NCI-H187 (cell line): Measurements from ENCODE around the gene WBP4.
"Not testable (repeated sequence)": the region's sequence is repeated elsewhere in the genome, so short reads cannot be mapped to it uniquely, and the experiment has no call there.

Source experiments
- DNase-seq, 2 experiments: peaks; one replicate each; lab custom pipeline; 2025; lab: John Stamatoyannopoulos, UW

WBP4 gene, protein sequence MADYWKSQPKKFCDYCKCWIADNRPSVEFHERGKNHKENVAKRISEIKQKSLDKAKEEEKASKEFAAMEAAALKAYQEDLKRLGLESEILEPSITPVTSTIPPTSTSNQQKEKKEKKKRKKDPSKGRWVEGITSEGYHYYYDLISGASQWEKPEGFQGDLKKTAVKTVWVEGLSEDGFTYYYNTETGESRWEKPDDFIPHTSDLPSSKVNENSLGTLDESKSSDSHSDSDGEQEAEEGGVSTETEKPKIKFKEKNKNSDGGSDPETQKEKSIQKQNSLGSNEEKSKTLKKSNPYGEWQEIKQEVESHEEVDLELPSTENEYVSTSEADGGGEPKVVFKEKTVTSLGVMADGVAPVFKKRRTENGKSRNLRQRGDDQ

DNA sequence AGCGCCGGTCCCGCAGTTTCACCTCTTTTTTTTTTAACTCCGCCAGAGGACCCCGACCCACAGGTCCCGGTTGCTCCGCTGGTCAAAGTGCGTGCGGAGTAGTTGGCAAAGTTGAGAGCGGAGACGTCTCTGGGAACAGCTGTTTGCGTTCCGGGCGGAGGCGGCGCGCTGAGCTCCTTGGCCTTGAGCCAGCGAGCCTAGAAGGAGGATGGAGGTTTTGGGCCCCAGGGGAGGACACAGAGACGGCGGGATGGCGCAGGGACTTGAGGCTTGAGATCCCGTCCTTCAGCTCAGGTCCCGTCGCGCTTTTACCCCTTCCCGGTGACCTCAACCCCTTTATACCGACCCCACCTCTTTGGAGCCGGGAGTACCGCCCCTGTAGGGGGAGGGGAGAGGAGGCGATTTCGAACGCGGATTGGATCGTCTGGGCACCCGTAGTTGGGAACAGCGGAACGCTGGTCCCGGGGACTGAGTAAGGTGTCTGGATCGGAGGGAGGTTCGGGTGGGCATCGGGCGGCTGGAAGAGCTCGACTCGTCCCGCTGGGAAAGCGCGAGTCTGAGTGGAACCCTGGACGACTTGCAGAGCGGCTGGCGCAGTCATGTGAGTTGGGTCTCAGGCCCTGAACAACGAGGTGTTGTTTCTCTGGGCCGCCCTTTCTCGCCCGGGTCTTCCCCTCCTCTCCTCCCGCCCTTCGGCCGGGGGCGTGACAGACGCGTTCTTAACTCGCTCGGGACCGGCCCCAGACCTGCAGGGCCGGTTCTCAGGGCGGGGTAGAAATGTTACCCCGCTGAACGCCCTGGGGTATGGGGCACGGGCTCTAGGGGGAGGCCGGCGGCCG, at the start of gene WBP4:
Gene WBP4 (plus strand): TSS at position 435 of the 839 bp plus-strand sequence. CDS start 165 bp downstream, at position 600.
- DNase-seq, result peak; percentile 75 to 91

DNA sequence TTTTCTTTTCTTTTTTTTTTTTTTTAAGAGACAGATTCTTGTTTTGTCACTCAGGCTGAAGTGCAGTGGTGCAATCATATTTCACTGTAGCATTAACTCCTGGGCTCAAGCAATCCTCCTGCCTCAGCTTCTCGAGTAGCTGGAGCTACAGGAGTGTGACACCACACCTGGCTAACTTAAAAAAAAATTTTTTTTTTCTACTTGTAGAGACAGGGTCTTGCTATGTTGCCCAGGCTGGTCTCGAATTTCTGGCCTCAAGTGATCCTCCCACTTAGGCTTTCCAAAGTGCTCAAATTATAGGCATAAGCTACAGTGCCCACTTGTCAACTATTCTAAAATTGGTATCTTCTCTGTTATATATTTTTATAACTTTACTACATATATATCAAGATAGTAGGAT, 48.8 kb upstream of the WBP4 start:
- DNase-seq, result no peak

- no peak for DNase-seq
Observed at GRCh38 chr13:41013835-41014234, 47.5 kb upstream of the WBP4 start.

DNA sequence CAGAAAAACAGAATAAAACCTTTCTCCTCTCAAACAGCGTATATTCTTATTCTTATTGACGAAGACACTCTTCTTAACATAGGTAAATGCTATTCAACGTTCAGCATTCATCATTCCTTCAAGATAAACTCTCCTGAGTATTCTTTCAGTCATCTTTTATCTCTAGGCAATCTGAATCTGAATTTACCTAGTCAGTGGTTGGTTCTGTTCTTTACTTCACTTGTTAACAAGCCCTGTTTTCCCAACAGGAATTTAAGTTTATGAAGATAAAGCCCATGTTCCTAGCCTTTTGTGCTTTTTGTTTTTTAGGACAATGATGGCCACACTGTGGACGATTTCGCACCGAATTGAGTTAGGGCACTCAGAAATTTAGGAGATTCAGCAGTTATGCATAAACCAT, 45.4 kb upstream of the WBP4 start:
- no peak for DNase-seq

GRCh38 chr13:41017159-41017558, 44.1 kb upstream of the WBP4 start:
- DNase-seq, result no peak

GRCh38 chr13:41017817-41018601, 43.3 kb upstream of the WBP4 start:
- DNase-seq, result no peak

DNA sequence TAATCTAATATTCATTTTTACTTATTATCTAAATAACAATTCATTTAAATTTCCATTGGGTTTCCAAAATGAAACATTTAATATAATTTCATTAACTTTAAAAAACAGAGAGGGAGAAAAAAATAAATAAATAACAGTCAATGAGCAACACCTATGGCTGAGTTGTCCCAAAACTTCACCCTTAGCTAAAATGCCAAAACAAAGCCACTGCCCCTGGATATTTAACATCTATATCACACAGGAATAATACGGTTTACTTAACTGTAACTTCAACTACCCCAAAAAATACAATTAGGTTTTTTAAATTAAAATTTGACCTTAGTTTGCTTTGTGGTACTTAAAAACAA, 42.7 kb upstream of the WBP4 start:
- DNase-seq, result no peak

DNA sequence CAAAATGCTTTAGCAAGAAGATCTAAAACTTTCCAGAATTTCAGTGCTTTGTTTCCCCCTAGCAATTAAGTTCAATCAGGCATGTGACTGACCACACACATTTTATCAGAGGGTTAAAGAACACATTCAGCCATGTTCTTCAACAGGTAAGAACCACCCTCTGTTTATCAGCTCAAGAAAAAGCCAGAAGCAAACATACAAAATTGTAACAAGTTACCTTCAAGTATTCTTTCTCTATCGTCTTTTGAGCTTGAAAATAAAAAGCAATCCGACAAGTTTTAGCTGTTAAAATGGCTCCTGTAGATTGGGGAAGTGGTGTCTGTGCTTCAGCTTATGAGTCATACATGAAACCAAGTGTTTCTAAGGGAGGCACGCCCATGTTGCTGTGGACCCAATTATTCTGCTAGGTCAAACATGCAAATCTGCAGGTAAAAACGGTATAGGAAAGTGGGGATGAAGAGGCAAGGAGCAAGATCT, 42.3 kb upstream of the WBP4 start, which contains the start of gene ELF1:
Gene ELF1 (minus strand): TSS at position 306 of the 477 bp plus-strand sequence. CDS start 37,262 bp downstream, outside the sequence.
- DNase-seq, result no peak

DNA sequence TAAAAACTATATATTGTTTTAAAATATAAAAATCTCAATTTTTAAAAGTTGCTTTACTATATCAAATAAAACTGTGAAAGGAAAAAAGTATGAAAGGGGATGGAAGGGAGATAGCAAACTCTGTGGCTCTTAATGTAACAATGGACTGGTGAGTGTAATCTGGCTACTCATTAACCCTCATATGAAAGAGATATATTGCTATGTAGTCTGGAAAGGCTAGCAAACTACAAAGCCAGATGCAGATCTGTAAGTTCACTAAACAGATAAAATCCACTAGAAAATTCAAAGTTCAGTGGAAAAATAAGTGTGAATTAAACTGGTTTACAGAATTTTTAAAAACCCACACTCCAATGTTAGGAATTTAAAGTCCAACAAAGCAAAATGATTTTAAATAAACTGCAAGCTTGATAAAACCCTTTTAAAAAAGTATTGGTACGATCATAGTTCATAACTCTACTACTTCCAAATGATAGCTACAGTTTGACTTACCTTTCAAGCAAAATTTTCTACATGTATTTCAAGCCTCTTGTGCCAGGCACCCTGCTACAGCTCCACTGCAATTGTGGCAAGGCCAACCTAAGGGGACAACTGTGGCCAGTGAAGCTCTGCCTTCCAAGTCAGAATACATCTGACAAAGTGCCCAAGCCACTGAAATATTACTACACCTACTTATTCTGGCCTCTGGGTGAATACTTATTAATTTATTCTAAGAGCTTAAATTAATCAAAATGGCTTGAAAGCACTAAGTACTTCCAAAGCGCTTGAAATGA, 41.5 kb upstream of the WBP4 start:
- DNase-seq, result no peak

DNA sequence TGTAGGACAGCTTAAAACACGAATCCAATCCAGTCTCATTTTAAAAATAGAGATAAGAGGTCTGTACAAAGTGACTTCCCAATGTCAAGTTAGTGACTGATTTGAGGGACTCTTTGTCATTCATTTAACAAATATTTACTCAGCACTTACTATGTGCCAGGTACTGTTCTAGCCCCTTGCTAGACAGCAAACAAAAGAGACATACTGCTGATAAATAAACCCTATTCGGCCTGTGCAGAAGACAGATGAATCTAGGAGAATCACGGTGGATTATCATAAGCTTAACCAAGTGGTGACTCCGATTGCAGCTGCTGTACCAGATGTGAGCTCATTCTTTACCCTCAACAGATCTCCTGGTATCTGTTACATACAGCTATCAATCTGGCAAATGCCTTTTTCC, 35.8 kb upstream of the WBP4 start:
- DNase-seq, result no peak

DNA sequence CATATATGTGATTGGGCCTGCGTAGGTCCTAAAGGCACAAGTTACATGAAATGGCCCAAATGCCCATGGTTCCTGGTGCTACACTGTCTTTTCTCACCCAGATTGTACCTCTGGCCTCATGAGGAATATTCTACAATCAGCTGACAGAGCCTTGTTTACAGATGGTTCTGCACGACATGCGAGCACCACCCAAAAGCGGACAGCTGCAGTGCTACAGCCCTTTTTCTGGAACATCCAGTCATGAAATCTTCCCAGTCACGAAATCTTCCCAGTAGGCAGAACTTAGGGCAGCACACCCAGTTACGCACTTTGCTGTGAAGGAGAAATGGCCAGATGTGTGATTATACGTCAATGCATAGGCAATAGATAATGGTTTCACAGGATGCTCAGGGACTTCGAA, 34.5 kb upstream of the WBP4 start:
- no peak for DNase-seq

- no peak for DNase-seq
Observed at GRCh38 chr13:41028051-41028450, 33.3 kb upstream of the WBP4 start.

- DNase-seq, result no peak
Observed at GRCh38 chr13:41029629-41030028, 31.7 kb upstream of the WBP4 start.

- no peak for DNase-seq
Observed at GRCh38 chr13:41032691-41033376, 28.5 kb upstream of the WBP4 start.

GRCh38 chr13:41034382-41034781, 26.9 kb upstream of the WBP4 start:
- no peak for DNase-seq

GRCh38 chr13:41034881-41035280, 26.4 kb upstream of the WBP4 start:
- no peak for DNase-seq

GRCh38 chr13:41036557-41036956, 24.8 kb upstream of the WBP4 start:
- not testable (repeated sequence) for DNase-seq

- no peak for DNase-seq
Observed at GRCh38 chr13:41039746-41040145, 21.6 kb upstream of the WBP4 start.

DNA sequence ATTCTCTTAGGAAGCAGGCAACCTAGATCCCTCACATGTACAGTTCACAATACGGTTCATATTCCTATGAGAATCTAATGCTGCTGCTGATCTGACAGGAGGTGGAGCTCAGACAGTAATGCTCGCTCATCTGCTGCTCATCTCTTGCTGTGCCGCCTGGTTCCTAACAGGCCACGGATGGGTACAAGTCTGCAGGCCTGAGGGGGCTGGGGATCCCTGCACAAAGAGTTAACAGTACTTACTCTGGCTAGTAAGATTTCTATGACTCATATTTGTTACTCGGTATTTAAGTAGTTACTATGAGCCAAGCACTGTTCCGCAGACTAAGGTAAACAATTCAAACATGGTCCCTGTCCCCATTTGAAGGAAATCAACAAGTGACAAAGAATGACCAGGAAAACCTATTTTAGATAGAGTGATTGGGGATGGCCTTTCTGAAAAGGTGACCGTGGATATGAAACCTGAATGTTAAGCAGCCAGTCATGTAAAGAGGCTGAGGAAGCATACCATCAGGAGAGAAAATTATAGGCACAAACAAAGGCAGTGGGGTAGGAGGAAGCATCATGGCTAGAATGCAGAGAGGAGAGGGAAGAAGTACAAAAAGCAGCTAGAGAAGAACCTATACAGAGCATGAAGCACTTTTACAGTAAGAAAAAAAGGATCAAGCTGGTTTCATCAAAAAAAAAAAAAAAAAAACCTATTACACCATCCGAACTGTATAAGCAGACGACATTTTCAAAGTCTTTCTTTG, 20.6 kb upstream of the WBP4 start:
- no peak for DNase-seq

DNA sequence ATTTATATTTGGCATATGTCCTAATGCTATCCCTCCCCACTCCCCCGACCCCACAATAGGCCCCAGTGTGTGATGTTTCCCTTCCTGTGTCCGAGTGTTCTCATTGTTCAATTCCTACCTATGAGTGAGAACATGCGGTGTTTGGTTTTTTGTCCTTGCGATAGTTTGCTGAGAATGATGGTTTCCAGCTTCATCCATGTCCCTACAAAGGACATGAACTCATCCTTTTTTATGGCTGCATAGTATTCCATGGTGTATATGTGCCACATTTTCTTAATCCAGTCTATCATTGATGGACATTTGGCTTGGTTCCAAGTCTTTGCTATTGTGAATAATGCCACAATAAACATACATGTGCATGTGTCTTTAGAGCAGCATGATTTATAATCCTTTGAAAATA, 18.9 kb upstream of the WBP4 start:
- DNase-seq, result not testable (repeated sequence)
